C4-2B (cell line): ENCODE data around the gene FHIT.

Experiments
- CTCF ChIP-seq: fragments of 450-650 bp; conservative IDR thresholded peaks from 2 replicates; pipeline ENCODE4 v1.5.1; 2017; ENCODE audit warnings: mild to moderate bottlenecking
- ZFX ChIP-seq: fragments of 450-650 bp; IDR thresholded peaks from 2 replicates; pipeline ENCODE4 v1.6.1; 2017

GRCh38 chr3:59756934-59757333 is 1494.3 kb downstream of the FHIT start:
- TF ChIP-seq CTCF, result no peak
- TF ChIP-seq ZFX, result no peak
